ENCODE measurements around the gene NUDCD3.
A peak's percentile ranks its signal among the peaks of the same experiment; 100 is the strongest.

The NUDCD3 gene

DNA sequence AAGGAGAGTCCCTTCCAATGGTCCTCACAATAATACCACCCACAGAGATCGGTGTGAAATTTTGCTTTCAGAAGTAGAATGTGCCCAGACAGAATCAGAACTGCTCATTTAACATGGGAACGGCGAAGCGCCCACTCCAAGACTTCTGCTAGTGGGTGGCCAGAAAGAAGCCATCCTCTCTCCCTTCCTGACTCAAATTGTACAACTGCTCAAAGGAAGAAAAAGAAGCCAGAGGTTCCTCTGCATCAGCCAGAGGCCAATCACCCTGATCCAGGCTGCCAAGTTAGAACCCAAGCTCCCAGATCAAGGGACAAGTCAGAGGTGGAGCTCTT lies 23.3 kb downstream of the NUDCD3 start:
- no peak overlapping the region for H3K27ac ChIP-seq

DNA sequence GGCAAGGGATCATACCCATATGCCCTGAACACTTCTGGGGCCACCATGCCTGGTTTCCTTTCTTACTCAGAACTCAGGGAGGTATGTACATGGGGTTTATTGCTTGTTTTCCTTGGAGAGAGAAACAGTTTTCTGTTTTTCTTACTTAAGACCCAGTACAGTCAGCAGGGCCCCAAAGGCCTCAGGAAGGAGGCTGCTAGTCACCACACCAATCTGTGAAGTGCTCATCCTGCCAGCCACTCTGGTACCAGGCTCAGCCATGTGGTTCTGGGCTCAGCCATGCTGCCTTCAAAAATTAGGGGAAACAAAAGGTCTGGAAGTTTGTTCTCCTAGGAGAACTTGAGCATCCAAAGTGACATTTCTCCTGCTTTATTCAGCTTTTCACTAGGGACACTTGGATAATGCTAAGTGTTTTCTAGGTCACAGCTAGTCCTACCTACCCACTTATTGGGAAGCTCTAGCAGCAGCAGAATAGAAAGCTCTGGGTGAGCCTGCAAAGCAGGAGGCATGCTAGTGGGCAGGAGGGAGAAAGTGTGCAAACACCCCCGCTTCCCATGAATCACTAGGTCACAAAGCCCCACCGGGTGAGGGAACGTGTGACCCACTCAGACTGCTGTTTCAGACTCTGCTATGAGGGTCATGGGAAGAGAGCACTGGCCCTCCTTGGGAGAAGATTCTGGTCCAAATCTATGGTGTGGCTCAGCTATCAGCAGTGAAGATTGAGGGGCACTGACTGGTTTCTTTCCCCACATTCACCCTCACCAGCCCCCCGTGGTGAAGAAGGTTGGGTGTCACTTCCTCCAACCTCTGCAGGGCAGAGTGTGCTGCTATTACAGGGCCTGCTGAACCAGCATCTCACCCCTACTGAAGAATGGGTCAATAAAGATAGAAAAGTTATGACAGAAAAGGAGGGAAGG lies 23.9 kb downstream of the NUDCD3 start:
- in situ Hi-C loops (cut with HindIII; ENCODE audit: low pct_ligation_motif_present, low sequenced_read_pairs) = no loop called here
- DNase-seq = peak; percentile 65
- no peak for TF ChIP-seq CTCF (IDR thresholded peaks at IDR 0.05; ENCODE audit: low read depth, low read length, missing control alignments)
- H3K36me3 ChIP-seq (replicated peaks) = no peaks in the 10 kb centered on the region
- H3K4me3 ChIP-seq (ENCODE audit: low read depth, low read length) = no peak overlapping the region
- H3K27me3 ChIP-seq (replicated peaks) = no peaks in the 10 kb centered on the region
- peak overlapping the region; percentile 47 for H3K27ac ChIP-seq

More for the DNA sequence above, 23.3 kb downstream of the NUDCD3 start:
- no peak for TF ChIP-seq CTCF (IDR thresholded peaks at IDR 0.05; ENCODE audit: low read depth, low read length, missing control alignments)
- no peaks in the 10 kb centered on the region for H3K36me3 ChIP-seq (replicated peaks)
- in situ Hi-C loops (cut with HindIII; ENCODE audit: low pct_ligation_motif_present, low sequenced_read_pairs) = no loop called here
- DNase-seq = no peak
- H3K27me3 ChIP-seq (replicated peaks) = no peaks in the 10 kb centered on the region
- no peak overlapping the region for H3K4me3 ChIP-seq (ENCODE audit: low read depth, low read length)

GRCh38 chr7:44465490-44465889 lies 25.0 kb downstream of the NUDCD3 start:
- TF ChIP-seq CTCF (IDR thresholded peaks at IDR 0.05; ENCODE audit: low read depth, low read length, missing control alignments) = no peak
- Histone ChIP-seq H3K4me3 (ENCODE audit: low read depth, low read length) (no peak overlapping the region), H3K27me3 (replicated peaks) (no peaks in the 10 kb centered on the region), H3K27ac (no peak overlapping the region), H3K36me3 (replicated peaks) (no peaks in the 10 kb centered on the region)
- in situ Hi-C loops (cut with HindIII; ENCODE audit: low pct_ligation_motif_present, low sequenced_read_pairs) = no loop called here
- no peak for DNase-seq

DNA sequence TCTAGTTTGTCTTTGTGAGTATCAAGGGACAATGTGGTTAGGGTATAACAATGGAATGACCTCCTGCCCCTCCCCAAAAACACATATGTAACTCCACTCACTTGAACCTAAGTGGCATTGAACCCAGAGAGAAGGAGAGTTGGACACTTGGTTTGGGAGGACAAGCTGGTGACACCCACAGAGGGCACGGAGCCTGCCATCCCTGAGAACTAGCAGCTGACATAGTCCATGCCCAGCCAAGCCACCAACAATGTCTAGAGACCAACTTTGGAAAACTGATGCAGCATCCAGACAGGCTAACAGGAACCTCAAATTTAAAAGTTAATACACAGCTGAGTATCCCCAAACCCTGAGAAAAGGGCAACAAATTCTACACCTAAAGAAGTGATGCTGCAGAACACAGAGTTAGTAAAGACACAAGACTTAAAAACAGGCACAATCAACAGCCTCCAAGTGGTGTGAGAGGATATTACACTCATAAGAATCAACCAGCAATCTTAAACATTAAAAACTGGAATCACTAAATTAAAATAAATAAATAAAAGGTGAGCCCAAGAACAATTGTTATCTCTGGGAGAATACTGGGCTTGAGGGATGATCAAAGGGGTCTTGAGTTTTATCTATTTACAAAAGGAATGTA lies 27.2 kb downstream of the NUDCD3 start:
- H3K27me3 ChIP-seq (replicated peaks) = no peaks in the 10 kb centered on the region
- peak; percentile 28 for TF ChIP-seq CTCF (IDR thresholded peaks at IDR 0.05; ENCODE audit: low read depth, low read length, missing control alignments)
- H3K27ac ChIP-seq = no peak overlapping the region
- no peak for DNase-seq
- H3K4me3 ChIP-seq (ENCODE audit: low read depth, low read length) = no peak overlapping the region
- in situ Hi-C loops (cut with HindIII; ENCODE audit: low pct_ligation_motif_present, low sequenced_read_pairs) = no loop called here
- no peaks in the 10 kb centered on the region for H3K36me3 ChIP-seq (replicated peaks)

- H3K36me3 ChIP-seq (replicated peaks) = no peaks in the 10 kb centered on the region
- DNase-seq = peak; percentile 72
- H3K27ac ChIP-seq = peak overlapping the region; percentile 18
- in situ Hi-C loops (cut with HindIII; ENCODE audit: low pct_ligation_motif_present, low sequenced_read_pairs) = no loop called here
- no peak overlapping the region for H3K4me3 ChIP-seq (ENCODE audit: low read depth, low read length)
- no peak for TF ChIP-seq CTCF (IDR thresholded peaks at IDR 0.05; ENCODE audit: low read depth, low read length, missing control alignments)
- no peaks in the 10 kb centered on the region for H3K27me3 ChIP-seq (replicated peaks)
Observed at GRCh38 chr7:44461387-44461786, 29.1 kb downstream of the NUDCD3 start.
